IgD-negative memory B cell (primary cell): Measurements from ENCODE around the gene SLC24A4. TPM values are rescaled to one million over a fixed set of nuclear protein-coding genes. Genes with fewer than 3 reads are reported as not detected.

Source experiments
- H3K27ac Mint-ChIP-seq, 3 donors: one replicate each; pipeline ENCODE4 v1.8.0; 2020 to 2022; ENCODE audit warnings: mild to moderate bottlenecking in 3 of 3, mixed read lengths in 3 of 3, moderate library complexity in 1 of 3
- H3K27me3 Mint-ChIP-seq: one replicate; pipeline ENCODE4 v1.8.0; 2021; ENCODE audit warnings: mixed read lengths
- H3K36me3 Mint-ChIP-seq: one replicate; pipeline ENCODE4 v1.8.0; 2020; ENCODE audit warnings: mild to moderate bottlenecking, mixed read lengths
- H3K4me1 Mint-ChIP-seq, 3 donors: one replicate each; pipeline ENCODE4 v1.8.0; 2020 to 2022; ENCODE audit warnings: mixed read lengths in 3 of 3, mild to moderate bottlenecking in 1 of 3
- H3K4me3 Mint-ChIP-seq, 4 donors: one replicate each; pipeline ENCODE4 v1.8.0; 2020 to 2022; ENCODE audit warnings: mild to moderate bottlenecking in 4 of 4, mixed read lengths in 4 of 4, moderate library complexity in 3 of 4
- H3K9me3 Mint-ChIP-seq, 3 donors: one replicate each; pipeline ENCODE4 v1.8.0; 2020 to 2021; ENCODE audit warnings: mixed read lengths in 3 of 3, mild to moderate bottlenecking in 1 of 3
- polyA plus RNA-seq: library from polyadenylated mRNA; unstranded; fragments of 300-500 nt; fragmentation: Illumina TruSeq; gene quantifications from one replicate; pipeline ENCODE4 v1.2.3, GENCODE V29; 2021

The SLC24A4 gene
- polyA plus RNA-seq, 1 donor from 2014 or later: not detected

GRCh38 chr14:92334050-92334449 lies 11.1 kb downstream of the SLC24A4 start:
- H3K4me3 Mint-ChIP-seq: no peak overlapping the region
- H3K9me3 Mint-ChIP-seq: no peaks in the 10 kb centered on the region
- H3K36me3 Mint-ChIP-seq: no peaks in the 10 kb centered on the region
- peaks cover 8% of the 10 kb centered on the region for H3K27me3 Mint-ChIP-seq
- no peaks in the 10 kb centered on the region for H3K4me1 Mint-ChIP-seq
- H3K27ac Mint-ChIP-seq: no peak overlapping the region

- H3K27ac Mint-ChIP-seq: no peak overlapping the region
- H3K9me3 Mint-ChIP-seq: no peaks in the 10 kb centered on the region
- H3K27me3 Mint-ChIP-seq: peaks cover 14% of the 10 kb centered on the region
- H3K4me1 Mint-ChIP-seq: no peaks in the 10 kb centered on the region
- no peaks in the 10 kb centered on the region for H3K36me3 Mint-ChIP-seq
- no peak overlapping the region for H3K4me3 Mint-ChIP-seq
These were observed 13.4 kb downstream of the SLC24A4 start for GRCh38 chr14:92336363-92336762.

DNA sequence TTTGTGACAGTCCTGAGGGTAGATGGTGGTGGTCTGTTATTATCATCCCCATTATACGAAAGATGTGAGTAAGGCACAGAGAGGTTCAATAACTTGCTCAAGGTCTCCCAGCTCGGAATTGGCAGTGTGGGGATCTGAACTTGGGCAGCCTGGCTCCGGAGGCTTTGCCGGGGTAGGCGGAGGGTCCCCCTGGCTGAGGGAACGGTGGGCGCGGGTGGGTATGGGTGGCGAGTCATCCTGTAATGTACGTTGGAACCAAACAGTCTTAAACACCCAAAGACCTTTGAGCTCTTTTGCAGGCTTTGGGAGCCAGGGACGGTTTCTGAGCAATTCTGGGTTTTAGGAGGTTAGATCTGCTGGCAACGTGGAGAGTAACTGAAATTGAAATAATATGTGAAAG lies 16.5 kb downstream of the SLC24A4 start:
- Mint-ChIP-seq H3K36me3 (no peaks in the 10 kb centered on the region), H3K9me3 (peaks cover 0 to 3% (median 0%) of the 10 kb centered on the region in 3 donors), H3K27me3 (peaks cover 21% of the 10 kb centered on the region), H3K4me1 (peaks cover 0 to 3% (median 0%) of the 10 kb centered on the region in 3 donors), H3K27ac (no peak overlapping the region), H3K4me3 (no peak overlapping the region)

- H3K27ac Mint-ChIP-seq: no peak overlapping the region
- H3K27me3 Mint-ChIP-seq: peaks cover 24% of the 10 kb centered on the region
- peak overlapping the region in 1 of 4 donors; percentile 39 for H3K4me3 Mint-ChIP-seq
- no peaks in the 10 kb centered on the region for H3K36me3 Mint-ChIP-seq
- peaks cover 0 to 3% (median 0%) of the 10 kb centered on the region in 3 donors for H3K4me1 Mint-ChIP-seq
- peaks cover 0 to 3% (median 0%) of the 10 kb centered on the region in 3 donors for H3K9me3 Mint-ChIP-seq
These were observed 17.1 kb downstream of the SLC24A4 start for GRCh38 chr14:92340071-92340470.

GRCh38 chr14:92340931-92341330 lies 18.0 kb downstream of the SLC24A4 start:
- no peak overlapping the region for H3K4me3 Mint-ChIP-seq
- no peaks in the 10 kb centered on the region for H3K36me3 Mint-ChIP-seq
- H3K4me1 Mint-ChIP-seq: peaks cover 0 to 3% (median 0%) of the 10 kb centered on the region in 3 donors
- H3K27ac Mint-ChIP-seq: no peak overlapping the region
- H3K9me3 Mint-ChIP-seq: peaks cover 0 to 3% (median 2%) of the 10 kb centered on the region in 3 donors
- peaks cover 21% of the 10 kb centered on the region for H3K27me3 Mint-ChIP-seq

DNA sequence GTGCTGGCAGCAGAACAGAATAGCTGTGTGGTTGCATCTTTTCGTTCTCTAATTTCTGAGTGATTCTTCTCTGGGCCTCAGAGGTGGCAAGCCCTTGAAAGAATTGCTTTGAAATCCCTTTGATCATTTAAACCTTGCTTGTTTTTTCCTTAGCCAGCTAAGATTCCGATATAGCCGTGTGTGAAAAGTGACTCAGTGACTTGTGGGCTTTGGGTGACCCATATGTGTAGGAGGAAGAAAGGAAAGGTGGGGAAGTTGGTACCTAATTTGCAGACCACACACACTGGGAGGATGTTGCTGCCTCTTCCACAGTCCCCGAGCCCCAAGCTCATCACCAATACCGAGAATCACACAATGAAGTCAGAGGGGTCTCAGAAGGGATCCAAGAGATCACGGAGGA lies 18.8 kb downstream of the SLC24A4 start:
- Mint-ChIP-seq H3K4me1 (peaks cover 0 to 3% (median 0%) of the 10 kb centered on the region in 3 donors), H3K4me3 (no peak overlapping the region), H3K27ac (no peak overlapping the region), H3K27me3 (peaks cover 20% of the 10 kb centered on the region), H3K36me3 (no peaks in the 10 kb centered on the region), H3K9me3 (peaks cover 0 to 3% (median 2%) of the 10 kb centered on the region in 3 donors)

GRCh38 chr14:92348154-92348553 lies 25.2 kb downstream of the SLC24A4 start:
- Mint-ChIP-seq H3K4me3 (no peak overlapping the region), H3K36me3 (no peaks in the 10 kb centered on the region), H3K4me1 (peaks cover 0 to 1% (median 0%) of the 10 kb centered on the region in 3 donors), H3K27ac (no peak overlapping the region), H3K27me3 (peaks cover 14% of the 10 kb centered on the region), H3K9me3 (peaks cover 0 to 5% (median 3%) of the 10 kb centered on the region in 3 donors)

DNA sequence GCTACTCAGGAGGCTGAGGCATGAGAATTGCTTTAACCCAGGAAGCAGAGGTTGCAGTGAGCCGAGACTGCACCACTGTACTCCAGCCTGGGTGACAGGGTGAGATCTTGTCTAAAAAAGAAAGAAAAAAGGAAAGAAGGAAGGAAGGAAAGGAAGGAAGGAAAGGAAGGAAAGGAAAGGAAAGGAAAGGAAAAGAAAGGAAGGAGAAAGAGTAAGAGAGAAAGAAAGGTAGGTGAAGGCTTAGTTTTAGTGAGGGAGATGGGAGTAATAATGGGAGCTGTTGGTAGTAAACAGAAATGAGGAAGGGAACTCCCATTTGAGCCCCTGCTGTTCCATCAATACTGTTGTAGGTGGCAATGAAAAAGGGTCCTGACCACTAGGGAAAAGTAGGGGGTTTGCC lies 28.8 kb downstream of the SLC24A4 start:
- H3K9me3 Mint-ChIP-seq: peaks cover 0 to 3% (median 0%) of the 10 kb centered on the region in 3 donors
- no peaks in the 10 kb centered on the region for H3K4me1 Mint-ChIP-seq
- peaks cover 7% of the 10 kb centered on the region for H3K27me3 Mint-ChIP-seq
- H3K4me3 Mint-ChIP-seq: no peak overlapping the region
- H3K36me3 Mint-ChIP-seq: no peaks in the 10 kb centered on the region
- H3K27ac Mint-ChIP-seq: no peak overlapping the region

DNA sequence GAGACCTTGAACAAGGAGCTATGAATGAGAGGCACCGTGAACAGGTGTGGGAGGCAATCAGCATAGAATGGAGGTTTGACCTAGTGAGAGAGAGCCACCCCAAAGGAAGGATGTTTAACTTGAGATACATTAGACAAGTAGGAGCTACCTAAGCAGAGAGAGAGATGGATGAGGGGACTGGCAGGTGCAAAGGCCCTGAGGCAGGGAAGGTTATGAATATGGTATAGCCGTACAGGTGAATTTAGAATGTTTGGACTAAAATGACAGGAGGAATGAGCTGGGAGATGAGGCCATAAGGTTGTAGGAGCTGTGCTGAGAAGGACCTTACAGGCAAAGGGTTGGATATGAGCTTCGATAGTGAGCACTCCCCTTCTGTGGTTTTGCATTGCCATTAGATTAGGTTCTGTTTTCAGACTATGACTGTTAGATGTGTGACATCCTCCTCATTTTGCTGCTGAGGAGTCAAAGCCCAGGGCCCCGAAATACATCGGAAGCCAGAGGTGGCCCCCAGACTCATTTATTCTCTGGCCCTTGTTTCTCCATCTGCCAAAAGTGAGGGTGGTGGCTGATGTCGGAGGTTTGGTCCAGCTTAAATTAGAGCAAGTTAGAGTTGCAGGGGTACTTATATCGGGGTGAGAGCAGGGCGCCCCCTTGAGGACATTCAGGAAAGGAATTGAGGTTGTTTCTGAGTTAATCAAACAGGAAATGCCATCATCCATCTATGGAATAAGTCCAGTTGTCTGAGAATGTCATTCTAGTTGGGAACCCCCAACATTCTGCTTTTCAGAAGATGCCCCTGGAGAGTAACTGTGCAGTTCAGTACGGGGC lies 29.4 kb downstream of the SLC24A4 start:
- peak overlapping the region in 1 of 4 donors; percentile 15 for H3K4me3 Mint-ChIP-seq
- peaks cover 7% of the 10 kb centered on the region for H3K27me3 Mint-ChIP-seq
- H3K9me3 Mint-ChIP-seq: peaks cover 0 to 3% (median 0%) of the 10 kb centered on the region in 3 donors
- no peak overlapping the region for H3K27ac Mint-ChIP-seq
- H3K36me3 Mint-ChIP-seq: no peaks in the 10 kb centered on the region
- H3K4me1 Mint-ChIP-seq: peaks cover 0 to 2% (median 0%) of the 10 kb centered on the region in 3 donors

GRCh38 chr14:92353447-92353846 lies 30.5 kb downstream of the SLC24A4 start:
- Mint-ChIP-seq H3K9me3 (peaks cover 0 to 3% (median 0%) of the 10 kb centered on the region in 3 donors), H3K36me3 (no peaks in the 10 kb centered on the region), H3K27ac (no peak overlapping the region), H3K27me3 (peaks cover 7% of the 10 kb centered on the region), H3K4me3 (no peak overlapping the region), H3K4me1 (peaks cover 0 to 2% (median 0%) of the 10 kb centered on the region in 3 donors)

GRCh38 chr14:92356677-92357076 lies 33.7 kb downstream of the SLC24A4 start:
- peaks cover 0 to 2% (median 1%) of the 10 kb centered on the region in 3 donors for H3K4me1 Mint-ChIP-seq
- no peaks in the 10 kb centered on the region for H3K36me3 Mint-ChIP-seq
- peaks cover 8% of the 10 kb centered on the region for H3K27me3 Mint-ChIP-seq
- H3K4me3 Mint-ChIP-seq: no peak overlapping the region
- H3K9me3 Mint-ChIP-seq: peaks cover 0 to under 1% (median 0%) of the 10 kb centered on the region in 3 donors
- H3K27ac Mint-ChIP-seq: no peak overlapping the region

- Mint-ChIP-seq H3K4me1 (peaks cover 0 to 3% (median 2%) of the 10 kb centered on the region in 3 donors), H3K27me3 (peaks cover 13% of the 10 kb centered on the region), H3K9me3 (no peaks in the 10 kb centered on the region), H3K36me3 (no peaks in the 10 kb centered on the region), H3K4me3 (no peak overlapping the region), H3K27ac (no peak overlapping the region)
These were observed 37.8 kb downstream of the SLC24A4 start for GRCh38 chr14:92360651-92361370.

DNA sequence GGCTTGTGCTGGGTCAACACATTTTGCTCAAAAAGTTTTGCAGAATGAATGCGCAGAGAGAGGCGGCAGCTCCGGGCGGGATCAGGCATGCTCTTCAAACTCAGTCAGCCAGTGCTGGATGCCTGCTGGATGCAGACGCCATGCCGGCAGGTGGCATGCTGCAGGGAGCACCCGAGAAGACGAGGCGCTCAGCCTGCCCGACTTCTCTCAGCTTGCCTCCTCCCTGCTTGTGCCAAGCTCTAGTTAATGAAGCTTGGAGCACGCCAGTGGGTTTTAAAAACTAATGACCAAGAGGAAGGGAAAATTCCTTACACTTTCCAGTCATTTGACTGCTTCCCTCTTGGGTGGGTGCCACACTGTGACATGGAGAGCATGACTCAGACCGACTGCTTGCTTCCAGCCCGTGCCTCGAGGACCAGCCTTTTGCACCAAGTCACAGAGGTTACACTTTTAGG lies 39.8 kb downstream of the SLC24A4 start:
- Mint-ChIP-seq H3K9me3 (no peaks in the 10 kb centered on the region), H3K4me1 (peaks cover 0 to 3% (median 0%) of the 10 kb centered on the region in 3 donors), H3K27me3 (peaks cover 15% of the 10 kb centered on the region), H3K27ac (no peak overlapping the region), H3K36me3 (no peaks in the 10 kb centered on the region), H3K4me3 (no peak overlapping the region)

DNA sequence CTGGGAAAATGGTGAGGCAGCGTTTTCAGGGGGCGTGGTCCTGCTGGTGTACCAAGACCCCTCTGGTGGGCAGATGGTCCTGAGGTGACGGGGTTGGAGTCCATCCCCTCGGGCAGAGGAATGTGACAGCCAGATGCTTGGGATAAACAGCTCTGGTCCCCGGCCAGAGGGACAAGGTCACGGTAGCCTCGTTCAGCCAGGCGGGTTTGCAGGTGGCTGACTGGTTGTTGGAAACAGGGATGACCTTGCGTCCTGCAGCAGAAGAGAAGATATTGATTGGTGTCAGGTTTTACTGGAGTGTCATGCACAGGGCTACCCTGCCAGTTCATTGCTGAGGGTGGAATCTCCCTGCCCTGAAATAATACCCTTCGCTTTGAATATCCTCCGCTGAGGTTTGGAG lies 43.3 kb downstream of the SLC24A4 start:
- Mint-ChIP-seq H3K4me3 (no peak overlapping the region), H3K27me3 (peaks cover 15% of the 10 kb centered on the region), H3K27ac (no peak overlapping the region), H3K36me3 (no peaks in the 10 kb centered on the region), H3K4me1 (peaks cover 0 to 3% (median 0%) of the 10 kb centered on the region in 3 donors), H3K9me3 (peaks cover 0 to 3% (median 0%) of the 10 kb centered on the region in 3 donors)

DNA sequence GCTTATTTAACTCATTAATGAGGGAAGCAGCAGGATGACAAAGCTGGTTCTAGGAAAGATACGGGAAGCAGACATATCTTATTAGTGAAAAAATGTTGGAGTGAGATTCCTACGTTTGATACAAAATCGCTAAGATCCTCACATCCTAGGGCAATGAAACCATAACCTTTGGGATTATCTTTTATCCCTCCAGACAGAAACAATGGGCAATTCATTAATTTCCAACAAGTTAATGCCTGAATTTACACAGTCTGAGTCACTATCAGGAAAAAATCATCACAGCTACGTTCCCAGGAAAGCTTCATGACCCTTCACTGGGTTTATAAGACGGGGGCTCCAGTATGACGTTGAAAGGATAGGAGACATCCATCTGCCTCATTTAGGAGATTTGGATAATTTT lies 45.0 kb downstream of the SLC24A4 start:
- H3K4me1 Mint-ChIP-seq: peaks cover 0 to 5% (median 0%) of the 10 kb centered on the region in 3 donors
- peaks cover 2% of the 10 kb centered on the region for H3K36me3 Mint-ChIP-seq
- peaks cover 0 to 12% (median 2%) of the 10 kb centered on the region in 3 donors for H3K9me3 Mint-ChIP-seq
- peaks cover 14% of the 10 kb centered on the region for H3K27me3 Mint-ChIP-seq
- H3K4me3 Mint-ChIP-seq: no peak overlapping the region
- H3K27ac Mint-ChIP-seq: no peak overlapping the region
